SHP77 treated with DMSO at 0.1 percent for 48 hours (cell line): ENCODE data around the gene HPSE2.

ENCODE experiments used
- DNase-seq: peaks from one replicate; lab custom pipeline; 2025; lab: John Stamatoyannopoulos, UW

HPSE2 gene

GRCh38 chr10:98460837-98461499 is 774.7 kb downstream of the HPSE2 start:
- DNase-seq, result no peak

GRCh38 chr10:98458809-98459784 is 776.6 kb downstream of the HPSE2 start:
- no peak for DNase-seq

GRCh38 chr10:98457721-98458120 is 777.9 kb downstream of the HPSE2 start:
- DNase-seq, result no peak

- DNase-seq, result no peak
Observed at GRCh38 chr10:98456686-98457482, 778.8 kb downstream of the HPSE2 start.

- DNase-seq, result no peak
Observed at GRCh38 chr10:98456043-98456570, 779.5 kb downstream of the HPSE2 start.

- DNase-seq, result no peak
Observed at GRCh38 chr10:98453729-98454128, 781.9 kb downstream of the HPSE2 start.

GRCh38 chr10:98450618-98451017 is 785.0 kb downstream of the HPSE2 start:
- DNase-seq, result no peak

GRCh38 chr10:98449287-98449686 is 786.4 kb downstream of the HPSE2 start:
- DNase-seq, result no peak

GRCh38 chr10:98446661-98447221 is 788.9 kb downstream of the HPSE2 start, which contains the start of gene HPS1:
TSS of gene HPS1 (minus strand) at chr10:98446935. CDS start at chr10:98443240, 3,695 bp downstream.
- DNase-seq, result peak; percentile 29

GRCh38 chr10:98446151-98446660 is 789.4 kb downstream of the HPSE2 start:
- no peak for DNase-seq

GRCh38 chr10:98445200-98445812 is 790.3 kb downstream of the HPSE2 start:
- no peak for DNase-seq

GRCh38 chr10:98444314-98445006 is 791.2 kb downstream of the HPSE2 start:
- DNase-seq, result no peak

- no peak for DNase-seq
Observed at GRCh38 chr10:98438715-98439114, 796.9 kb downstream of the HPSE2 start.

GRCh38 chr10:98436704-98437103 is 798.9 kb downstream of the HPSE2 start:
- no peak for DNase-seq

- no peak for DNase-seq
Observed at GRCh38 chr10:98435178-98435577, 800.5 kb downstream of the HPSE2 start.

GRCh38 chr10:98433881-98434732 is 801.5 kb downstream of the HPSE2 start:
- no peak for DNase-seq

GRCh38 chr10:98433371-98433770 is 802.3 kb downstream of the HPSE2 start:
- no peak for DNase-seq

- no peak for DNase-seq
Observed at GRCh38 chr10:98432330-98432729, 803.3 kb downstream of the HPSE2 start.

- no peak for DNase-seq
Observed at GRCh38 chr10:98431016-98431415, 804.6 kb downstream of the HPSE2 start.
